ENCODE measurements around the gene RMDN2. TPM values are rescaled to one million over a fixed set of nuclear protein-coding genes. Genes with fewer than 3 reads are reported as not detected.

Gene RMDN2
- polyA plus RNA-seq, 3 donors, result 7.0 to 14.3 (median 10.7) TPM

DNA sequence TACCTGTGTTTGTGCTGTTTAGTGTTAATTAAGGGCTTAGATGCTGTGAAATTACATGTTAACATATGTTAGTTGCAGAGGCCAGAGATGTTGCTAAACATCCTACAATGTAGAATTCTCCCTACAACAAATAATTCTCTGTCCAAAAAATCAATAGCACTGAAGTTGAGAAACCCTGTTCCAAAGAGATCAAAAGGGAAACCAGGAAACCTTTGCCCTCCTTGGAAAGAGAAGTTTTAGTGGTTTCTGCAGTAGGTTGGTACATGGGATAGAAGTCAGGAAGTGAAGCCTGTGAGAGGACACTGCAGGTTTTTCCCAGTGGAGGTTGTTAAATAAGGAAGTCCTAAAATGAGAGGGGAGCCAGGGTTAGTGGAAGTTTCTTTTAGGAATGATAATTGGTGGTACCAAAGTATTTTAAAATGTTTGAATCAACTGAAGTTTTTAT lies 6.3 kb upstream of the RMDN2 start:
- Histone ChIP-seq H3K4me3 (replicated peaks in 1 of 3; ENCODE audit: low read depth in 2 of 3, low read length in 3 of 3) (no peak overlapping the region), H3K9ac (ENCODE audit: insufficient read depth, low read length, poor library complexity, severe bottlenecking) (no peak overlapping the region), H3K9me3 (replicated peaks in 1 of 2; ENCODE audit: control insufficient read depth in 1 of 2, insufficient read depth in 1 of 2, low read length in 2 of 2) (no peaks in the 10 kb centered on the region), H3K4me2 (replicated peaks; ENCODE audit: extremely low read depth, low read length, poor library complexity, severe bottlenecking) (no peak overlapping the region), H3K79me2 (ENCODE audit: insufficient read depth, low read length) (no peaks in the 10 kb centered on the region), H3K36me3 (replicated peaks in 1 of 2; ENCODE audit: control insufficient read depth in 1 of 2, insufficient read depth in 2 of 2, low read length in 2 of 2) (no peaks in the 10 kb centered on the region), H2AFZ (ENCODE audit: insufficient read depth, low read depth, low read length, poor library complexity, severe bottlenecking) (no peak overlapping the region), H4K20me1 (ENCODE audit: insufficient read depth, low read length) (no peaks in the 10 kb centered on the region), H3K27ac (ENCODE audit: low read depth in 1 of 2, low read length in 2 of 2) (no peak overlapping the region), H3K4me1 (ENCODE audit: control insufficient read depth in 1 of 2, insufficient read depth in 2 of 2, low read length in 2 of 2) (peaks cover 4 to 6% of the 10 kb centered on the region in 2 donors), H3K27me3 (ENCODE audit: control insufficient read depth in 2 of 2, insufficient read depth in 2 of 2, low read length in 2 of 2) (no peaks in the 10 kb centered on the region)
- intact Hi-C loops (cut with micrococcal nuclease), result no loop called here
- H3K36me3 Mint-ChIP-seq, result peaks cover 3 to 12% of the 10 kb centered on the region in 2 donors
- no peak overlapping the region for H3K27ac Mint-ChIP-seq
- TF ChIP-seq CTCF (IDR thresholded peaks at IDR 0.05), result no peak
- peaks cover 18% of the 10 kb centered on the region for H3K4me1 Mint-ChIP-seq
- peaks cover 0 to 3% (median 1%) of the 10 kb centered on the region in 3 donors for H3K27me3 Mint-ChIP-seq (ENCODE audit: low read depth in 3 of 3)
- no peak for DNase-seq
- H3K4me3 Mint-ChIP-seq, result no peak overlapping the region
- no peaks in the 10 kb centered on the region for H3K9me3 Mint-ChIP-seq

GRCh38 chr2:37919631-37920032 lies 5.5 kb upstream of the RMDN2 start:
- peaks cover 25% of the 10 kb centered on the region for H3K4me1 Mint-ChIP-seq
- Histone ChIP-seq H3K4me1 (ENCODE audit: control insufficient read depth in 1 of 2, insufficient read depth in 2 of 2, low read length in 2 of 2) (peaks cover 13 to 15% of the 10 kb centered on the region in 2 donors), H4K20me1 (ENCODE audit: insufficient read depth, low read length) (no peaks in the 10 kb centered on the region), H3K4me3 (replicated peaks in 1 of 3; ENCODE audit: low read depth in 2 of 3, low read length in 3 of 3) (no peak overlapping the region), H3K27ac (ENCODE audit: low read depth in 1 of 2, low read length in 2 of 2) (no peak overlapping the region), H3K9me3 (replicated peaks in 1 of 2; ENCODE audit: control insufficient read depth in 1 of 2, insufficient read depth in 1 of 2, low read length in 2 of 2) (no peaks in the 10 kb centered on the region), H2AFZ (ENCODE audit: insufficient read depth, low read depth, low read length, poor library complexity, severe bottlenecking) (no peak overlapping the region), H3K9ac (ENCODE audit: insufficient read depth, low read length, poor library complexity, severe bottlenecking) (no peak overlapping the region), H3K79me2 (ENCODE audit: insufficient read depth, low read length) (peaks cover 4% of the 10 kb centered on the region), H3K27me3 (ENCODE audit: control insufficient read depth in 2 of 2, insufficient read depth in 2 of 2, low read length in 2 of 2) (no peaks in the 10 kb centered on the region), H3K4me2 (replicated peaks; ENCODE audit: extremely low read depth, low read length, poor library complexity, severe bottlenecking) (no peak overlapping the region), H3K36me3 (replicated peaks in 1 of 2; ENCODE audit: control insufficient read depth in 1 of 2, insufficient read depth in 2 of 2, low read length in 2 of 2) (no peaks in the 10 kb centered on the region)
- peaks cover 0 to 3% (median 3%) of the 10 kb centered on the region in 3 donors for H3K27me3 Mint-ChIP-seq (ENCODE audit: low read depth in 3 of 3)
- intact Hi-C loops (cut with micrococcal nuclease), result no loop called here
- no peak overlapping the region for H3K27ac Mint-ChIP-seq
- no peak for DNase-seq
- peaks cover 3 to 12% of the 10 kb centered on the region in 2 donors for H3K36me3 Mint-ChIP-seq
- H3K4me3 Mint-ChIP-seq, result no peak overlapping the region
- H3K9me3 Mint-ChIP-seq, result no peaks in the 10 kb centered on the region
- TF ChIP-seq CTCF (IDR thresholded peaks at IDR 0.05), result no peak
- WGBS (ENCODE audit: insufficient coverage), result 100% methylated on average over 1 of the region's 2 CpGs

Measured in CD14-positive monocyte (primary cell).